NCI-H2196 (cell line): Measurements from ENCODE around the gene CSAG1.
"Not testable (repeated sequence)": the region's sequence is repeated elsewhere in the genome, so short reads cannot be mapped to it uniquely, and the experiment has no call there.

Experiments
- DNase-seq: peaks from one replicate; lab custom pipeline; 2025; ENCODE audit not compliant: unreplicated experiment; lab: John Stamatoyannopoulos, UW

CSAG1 gene

GRCh38 chrX:152733261-152733975, at the start of gene CSAG1, which contains the start of gene MAGEA12:
TSS of gene CSAG1 (minus strand) at chrX:152733721. CDS start at chrX:152732460, 1,261 bp downstream.
TSS of gene MAGEA12 (plus strand) at chrX:152733757. CDS start at chrX:152736162, 2,405 bp downstream.
- no peak for DNase-seq

GRCh38 chrX:152769549-152770289, 36.2 kb upstream of the CSAG1 start, which contains the start of gene MAGEA6:
TSS of gene MAGEA6 (minus strand) at chrX:152769689. CDS start at chrX:152767650, 2,039 bp downstream.
- not testable (repeated sequence) for DNase-seq

- not testable (repeated sequence) for DNase-seq
Observed at GRCh38 chrX:152766562-152766961, 33.0 kb upstream of the CSAG1 start.

GRCh38 chrX:152761582-152761981, 28.1 kb upstream of the CSAG1 start:
- DNase-seq = not testable (repeated sequence)

- not testable (repeated sequence) for DNase-seq
Observed at GRCh38 chrX:152759544-152759943, 26.0 kb upstream of the CSAG1 start.

GRCh38 chrX:152758918-152759317, 25.4 kb upstream of the CSAG1 start, which contains the start of gene CSAG3:
TSS of gene CSAG3 (plus strand) at chrX:152759218.
- not testable (repeated sequence) for DNase-seq

GRCh38 chrX:152754871-152755270, 21.4 kb upstream of the CSAG1 start:
- not testable (repeated sequence) for DNase-seq

- not testable (repeated sequence) for DNase-seq
Observed at GRCh38 chrX:152753686-152754650, 20.4 kb upstream of the CSAG1 start, which contains the start of gene MAGEA2. TSS of gene MAGEA2 (minus strand) at chrX:152753842. CDS start at chrX:152751363, 2,479 bp downstream.

GRCh38 chrX:152738560-152738959, 5.0 kb upstream of the CSAG1 start:
- DNase-seq = no peak

- DNase-seq = not testable (repeated sequence)
Observed at GRCh38 chrX:152736528-152736927, 3.0 kb upstream of the CSAG1 start.

- DNase-seq = no peak
Observed at GRCh38 chrX:152735860-152736511, 2.5 kb upstream of the CSAG1 start.

GRCh38 chrX:152735101-152735500, 1.6 kb upstream of the CSAG1 start:
- no peak for DNase-seq

- DNase-seq = not testable (repeated sequence)
Observed at GRCh38 chrX:152734143-152734858, 780 bp upstream of the CSAG1 start.

- no peak for DNase-seq
Observed at GRCh38 chrX:152725409-152725808, 8.1 kb downstream of the CSAG1 start.

GRCh38 chrX:152713815-152714787, 19.4 kb downstream of the CSAG1 start, which contains the start of gene MAGEA2B:
TSS of gene MAGEA2B (plus strand) at chrX:152714628. CDS start at chrX:152717107, 2,479 bp downstream.
- DNase-seq = not testable (repeated sequence)

GRCh38 chrX:152713195-152713594, 20.3 kb downstream of the CSAG1 start:
- DNase-seq = not testable (repeated sequence)

- DNase-seq = not testable (repeated sequence)
Observed at GRCh38 chrX:152709173-152709572, 24.3 kb downstream of the CSAG1 start, which contains the start of gene CSAG2. TSS of gene CSAG2 (minus strand) at chrX:152709273. CDS start at chrX:152709112, 161 bp downstream.

- DNase-seq = not testable (repeated sequence)
Observed at GRCh38 chrX:152706500-152706899, 27.0 kb downstream of the CSAG1 start.
